Heart left ventricle (tissue), 16 donors: ENCODE results near the gene PUS1. TPM values are rescaled to one million over a fixed set of nuclear protein-coding genes. Genes with fewer than 3 reads are reported as not detected.
A peak's percentile ranks its signal among the peaks of the same experiment; 100 is the strongest.
"Not testable (repeated sequence)": the region's sequence is repeated elsewhere in the genome, so short reads cannot be mapped to it uniquely, and the experiment has no call there.

ENCODE experiments used
- ATAC-seq, 4 donors: fragments of 200-7000 bp; cut with Tn5 transposase; one replicate each; pipeline ENCODE4 v1.9.1; 2020 to 2022; ENCODE audit warnings: moderate library complexity in 4 of 4, mild to moderate bottlenecking in 3 of 4, moderate number of reproducible peaks in 1 of 4
- DNase-seq, 5 donors: peaks; one replicate each; pipeline ENCODE4 v3.0.0-alpha.2; 2020
- H3K27ac ChIP-seq, 12 donors: fragments of 200-600 bp; sonication (generic) in 4 of 12; one replicate each; pipeline versions ENCODE4 v1.5.0 to v1.8.0; 2016 to 2022; ENCODE audit warnings: mild to moderate bottlenecking in 2 of 12
- H3K27me3 ChIP-seq, 9 donors: fragments of 200-600 bp; sonication (generic) in 2 of 9; one replicate each; pipeline versions ENCODE4 v1.5.1 to v1.8.0; 2016 to 2022; ENCODE audit warnings: mild to moderate bottlenecking in 3 of 9
- H3K36me3 ChIP-seq, 9 donors: fragments of 200-600 bp; sonication (generic) in 2 of 9; one replicate each; pipeline versions ENCODE4 v1.5.0 to v1.8.0; 2018 to 2022; ENCODE audit warnings: mild to moderate bottlenecking in 2 of 9
- H3K4me1 ChIP-seq, 12 donors: fragments of 200-600 bp; sonication (generic) in 4 of 12; one replicate each; pipeline versions ENCODE4 v1.5.0 to v1.8.0; 2016 to 2022; ENCODE audit warnings: mild to moderate bottlenecking in 3 of 12
- H3K4me3 ChIP-seq, 12 donors: fragments of 200-600 bp; sonication (generic) in 4 of 12; one replicate each; pipeline versions ENCODE4 v1.5.0 to v1.8.0; 2017 to 2022; ENCODE audit warnings: mild to moderate bottlenecking in 9 of 12, moderate library complexity in 4 of 12
- H3K9me3 ChIP-seq, 12 donors: fragments of 200-600 bp; sonication (generic) in 4 of 12; one replicate each; pipeline versions ENCODE4 v1.5.0 to v1.8.0; 2016 to 2022; ENCODE audit warnings: mild to moderate bottlenecking in 1 of 12
- CTCF ChIP-seq, 12 donors: fragments of 200-600 bp; sonication (generic) in 4 of 12; IDR thresholded peaks; one replicate each; pipeline versions ENCODE4 v1.5.0 to v1.8.0; 2018 to 2022; ENCODE audit warnings: antibody characterized with exemption in 12 of 12, mild to moderate bottlenecking in 5 of 12
- POLR2A ChIP-seq, 2 donors: fragments of 450-650 bp; IDR thresholded peaks; one replicate each; pipeline ENCODE4 v1.6.1; 2017; ENCODE audit warnings: antibody characterized with exemption in 2 of 2, mild to moderate bottlenecking in 2 of 2, moderate library complexity in 2 of 2
- WGBS, 4 donors: extraction: QIAGEN DNeasy Blood & Tissue Kit in 2 of 4; methylation state at CpG; one replicate each; pipeline versions ENCODE4 v1.1.5 to v1.1.7; 2013 to 2018; 5-methylcytosine and 5-hydroxymethylcytosine counted together
- intact Hi-C, 10 donors: fragments of 100-400 bp; cut with DNase I; formaldehyde crosslinking; loops; one replicate each; pipeline versions ENCODE4 v1.11.1 to v1.14.2; 2022
- polyA plus RNA-seq, 2 donors: library from polyadenylated mRNA; stranded (reverse); fragments of 200-250 nt; gene quantifications; one replicate each; pipeline ENCODE4 v1.2.3, GENCODE V29; 2013
- total RNA-seq, 9 donors: library from RNA; depleted of rRNA in 2 of 9; stranded (reverse); fragments of >200 nt in 2 of 9; fragmentation: NEBNext Ultra II Directional in 3 of 9; extraction: Animal tissue kit (Norgen Biotek cat#: 25700) in 3 of 9; gene quantifications; one replicate each; pipeline versions ENCODE4 v1.1.0 to v1.2.4, GENCODE V29; 2016 to 2023
- donor health status: ischemic (EF 13 %, LVEDD 7.1; RV severe dilation, severe dysfunction).
- donor health status: healthy with polysubstance abuse.
- donor health status: DM: no; HTN: yes; CAD: no.
- donor health status: DM: no; HTN: no; CAD: no.
- donor health status: ischemic (EF 25% LVEDD 6.9; RV normal size, moderate dysfunction).
- donor health status: ischemic (EF 25% LVEDD 5.7; RV mildly dilated, moderate dysfunction).
- donor health status: healthy.
- donor health status: DM: yes; HTN: yes; CAD: no.
- donor health status: ischemic (EF 35%, LVEDD 5.7; RV mildly dilated, moderate dysfunction).
- donor health status: nonischemic (EF 11% LVEDD 7.7; RV severe dilation, severe dysfunction).
- donor health status: DM: yes; HTN: yes; CAD: no.
- donor health status: PGD.
- donor health status: ischemic (EF 29% LVEDD 5.4; RV normal size, mild dysfunction).
- donor health status: nonischemic (EF 23%, LVEDD 6.1; RV moderate dilation, normal function).

The PUS1 gene
- total and polyA plus RNA-seq, 11 donors, result 6.1 to 13.5 (median 8.8) TPM

- no peak overlapping the region for H3K4me3 ChIP-seq
- ATAC-seq, result no peak
- peaks cover 0 to 4% (median 0%) of the 10 kb centered on the region in 9 donors for H3K27me3 ChIP-seq
- TF ChIP-seq CTCF (IDR thresholded peaks at IDR 0.05), result no peak
- TF ChIP-seq POLR2A (IDR thresholded peaks at IDR 0.05), result no peak
- H3K27ac ChIP-seq, result no peak overlapping the region
- 93 to 95% (median 94%) methylated on average over 7 of the region's 7 CpGs for WGBS, 4 donors
- peaks cover 0 to 9% (median 0%) of the 10 kb centered on the region in 12 donors for H3K4me1 ChIP-seq
- no peaks in the 10 kb centered on the region for H3K36me3 ChIP-seq
- peaks cover 0 to 8% (median 2%) of the 10 kb centered on the region in 12 donors for H3K9me3 ChIP-seq
- DNase-seq, result no peak
- intact Hi-C loops, result no loop called here
Measured at GRCh38 chr12:131885543-131886057, 43.5 kb upstream of the PUS1 start.

- not testable (repeated sequence) for ATAC-seq, DNase-seq, H3K4me3 ChIP-seq, H3K9me3 ChIP-seq, H3K27ac ChIP-seq, H3K27me3 ChIP-seq, H3K36me3 ChIP-seq
- H3K4me1 ChIP-seq, result peaks cover 0 to 19% (median 9%) of the 10 kb centered on the region in 12 donors
- intact Hi-C loops, result loop anchor here in 1 of 10 donors (5.0 kb wide), 1 partner anchor 41 kb away; no protein-coding TSS in a partner anchor
- WGBS, 4 donors, result 84 to 85% (median 85%) methylated on average over 8 of the region's 8 CpGs
Measured at GRCh38 chr12:131891722-131892121, 37.4 kb upstream of the PUS1 start.

- 82 to 83% (median 82%) methylated on average over 17 to 26 of the region's 26 CpGs for WGBS, 4 donors
- intact Hi-C loops, result loop anchor here in 1 of 10 donors (5.0 kb wide), 1 partner anchor 39 kb away; no protein-coding TSS in a partner anchor
Measured at GRCh38 chr12:131892711-131893604, 36.1 kb upstream of the PUS1 start.

More at GRCh38 chr12:131892711-131893604, 36.1 kb upstream of the PUS1 start:
- Histone ChIP-seq H3K27me3 (no peaks in the 10 kb centered on the region), H3K36me3 (peaks cover 0 to 13% (median 0%) of the 10 kb centered on the region in 9 donors), H3K4me1 (peaks cover 0 to 31% (median 20%) of the 10 kb centered on the region in 12 donors), H3K27ac (peak overlapping the region in 1 of 12 donors; percentile 99), H3K4me3 (no peak overlapping the region), H3K9me3 (no peaks in the 10 kb centered on the region)
- ATAC-seq, result no peak
- no peak for DNase-seq
- no peak for TF ChIP-seq CTCF (IDR thresholded peaks at IDR 0.05)
- no peak for TF ChIP-seq POLR2A (IDR thresholded peaks at IDR 0.05)
